HG02759 (cell line): ENCODE data around the gene IL2RA.
A peak's percentile ranks its signal among the peaks of the same experiment; 100 is the strongest.
"Not testable (repeated sequence)": the region's sequence is repeated elsewhere in the genome, so short reads cannot be mapped to it uniquely, and the experiment has no call there.

Experiments used
- ATAC-seq: cut with Tn5 transposase; IDR thresholded peaks from one replicate; pipeline ENCODE4 v1.9.1; 2021; ENCODE audit warnings: mild to moderate bottlenecking, moderate library complexity; ENCODE audit not compliant: unreplicated experiment

Gene IL2RA

GRCh38 chr10:6083523-6084475, 21.6 kb upstream of the IL2RA start:
- ATAC-seq, result no peak

GRCh38 chr10:6082496-6083395, 20.6 kb upstream of the IL2RA start:
- ATAC-seq, result no peak

- ATAC-seq, result no peak
Observed at GRCh38 chr10:6080417-6080973, 18.3 kb upstream of the IL2RA start.

- no peak for ATAC-seq
Observed at GRCh38 chr10:6079044-6079443, 16.9 kb upstream of the IL2RA start.

- no peak for ATAC-seq
Observed at GRCh38 chr10:6077071-6077675, 15.0 kb upstream of the IL2RA start.

GRCh38 chr10:6074489-6075301, 12.5 kb upstream of the IL2RA start:
- ATAC-seq, result no peak

GRCh38 chr10:6072215-6072934, 10.2 kb upstream of the IL2RA start:
- ATAC-seq, result peak; percentile 75

- no peak for ATAC-seq
Observed at GRCh38 chr10:6071181-6072175, 9.3 kb upstream of the IL2RA start.

GRCh38 chr10:6070660-6071059, 8.5 kb upstream of the IL2RA start:
- ATAC-seq, result no peak

- no peak for ATAC-seq
Observed at GRCh38 chr10:6069081-6069931, 7.1 kb upstream of the IL2RA start.

GRCh38 chr10:6068422-6068821, 6.3 kb upstream of the IL2RA start:
- ATAC-seq, result peak; percentile 40

GRCh38 chr10:6068006-6068405, 5.8 kb upstream of the IL2RA start:
- ATAC-seq, result no peak

- ATAC-seq, result no peak
Observed at GRCh38 chr10:6067457-6067856, 5.3 kb upstream of the IL2RA start.

- ATAC-seq, result no peak
Observed at GRCh38 chr10:6065835-6066234, 3.7 kb upstream of the IL2RA start.

GRCh38 chr10:6065406-6065805, 3.2 kb upstream of the IL2RA start:
- ATAC-seq, result no peak

GRCh38 chr10:6064726-6065125, 2.6 kb upstream of the IL2RA start:
- ATAC-seq, result not testable (repeated sequence)

GRCh38 chr10:6064119-6064518, 2.0 kb upstream of the IL2RA start:
- no peak for ATAC-seq
